ENCODE results near the gene UGCG.

GRCh38 chr9:111965566-111966019 lies 69.0 kb downstream of the UGCG start:
- TF ChIP-seq CTCF (conservative IDR thresholded peaks at IDR 0.05) (no peak), EZH2 (IDR thresholded peaks at IDR 0.05; ENCODE audit: low read depth) (no peak)

Measured in PC-9 (cell line).